HG03521 (cell line): ENCODE results near the gene BDNF.
"Not testable (repeated sequence)": the region's sequence is repeated elsewhere in the genome, so short reads cannot be mapped to it uniquely, and the experiment has no call there.

Experiments
- ATAC-seq: cut with Tn5 transposase; IDR thresholded peaks from one replicate; pipeline ENCODE4 v1.9.1; 2021; ENCODE audit warnings: mild to moderate bottlenecking, moderate library complexity; ENCODE audit not compliant: unreplicated experiment

The BDNF gene

GRCh38 chr11:27700351-27701301, at the start of gene BDNF:
TSS of gene BDNF (minus strand) at chr11:27700455. CDS start at chr11:27658564, 41,891 bp downstream.
- ATAC-seq, result peak; percentile 27

- no peak for ATAC-seq
Observed at GRCh38 chr11:27740362-27741013, 40.2 kb upstream of the BDNF start.

GRCh38 chr11:27735281-27735680, 35.0 kb upstream of the BDNF start:
- ATAC-seq, result no peak

- not testable (repeated sequence) for ATAC-seq
Observed at GRCh38 chr11:27731803-27732202, 31.5 kb upstream of the BDNF start.

GRCh38 chr11:27726981-27727380, 26.7 kb upstream of the BDNF start:
- no peak for ATAC-seq

- ATAC-seq, result no peak
Observed at GRCh38 chr11:27723687-27724086, 23.4 kb upstream of the BDNF start.

GRCh38 chr11:27722953-27723344, 22.7 kb upstream of the BDNF start:
- no peak for ATAC-seq

- ATAC-seq, result no peak
Observed at GRCh38 chr11:27722117-27722952, 22.1 kb upstream of the BDNF start.

GRCh38 chr11:27721264-27722116, 21.2 kb upstream of the BDNF start:
- no peak for ATAC-seq

GRCh38 chr11:27720277-27720830, 20.1 kb upstream of the BDNF start:
- no peak for ATAC-seq

GRCh38 chr11:27719546-27719925, 19.3 kb upstream of the BDNF start:
- no peak for ATAC-seq

GRCh38 chr11:27718863-27719545, 18.7 kb upstream of the BDNF start:
- no peak for ATAC-seq

- ATAC-seq, result no peak
Observed at GRCh38 chr11:27718346-27718862, 18.1 kb upstream of the BDNF start.

- no peak for ATAC-seq
Observed at GRCh38 chr11:27717801-27718229, 17.6 kb upstream of the BDNF start.

GRCh38 chr11:27717377-27717776, 17.1 kb upstream of the BDNF start:
- ATAC-seq, result no peak

- no peak for ATAC-seq
Observed at GRCh38 chr11:27716835-27717234, 16.6 kb upstream of the BDNF start.

- no peak for ATAC-seq
Observed at GRCh38 chr11:27716216-27716615, 16.0 kb upstream of the BDNF start.

- no peak for ATAC-seq
Observed at GRCh38 chr11:27711725-27712124, 11.5 kb upstream of the BDNF start.

- ATAC-seq, result no peak
Observed at GRCh38 chr11:27710536-27710935, 10.3 kb upstream of the BDNF start.
